DOHH2 (cell line): ENCODE data around the gene PTX4.
"Not testable (repeated sequence)": the region's sequence is repeated elsewhere in the genome, so short reads cannot be mapped to it uniquely, and the experiment has no call there.

ENCODE experiments used
- H3F3A ChIP-seq: fragments of 200-600 bp; sonication (generic), shearing (Covaris generic); 2 replicates; pipeline ENCODE4 v1.6.0; 2016; ENCODE audit warnings: antibody characterized with exemption, mild to moderate bottlenecking; ENCODE audit not compliant: control insufficient read depth, insufficient read depth
- H3K27ac ChIP-seq: fragments of 200-600 bp; sonication (generic); 2 replicates; pipeline ENCODE4 v1.5.1; 2014; ENCODE audit warnings: low read depth, mild to moderate bottlenecking, low read length, moderate library complexity
- H3K27me3 ChIP-seq: fragments of 200-600 bp; sonication (generic); 2 replicates; pipeline ENCODE4 v1.6.1; 2014; ENCODE audit warnings: mild to moderate bottlenecking, low read length, mixed read lengths; ENCODE audit not compliant: control insufficient read depth
- H3K36me3 ChIP-seq: fragments of 200-600 bp; sonication (generic); 2 replicates; pipeline ENCODE4 v1.6.1; 2014; ENCODE audit warnings: mild to moderate bottlenecking, low read length, moderate library complexity, mixed read lengths; ENCODE audit not compliant: control insufficient read depth
- H3K4me1 ChIP-seq: fragments of 200-600 bp; sonication (generic); 2 replicates; pipeline ENCODE4 v1.6.1; 2014; ENCODE audit warnings: mild to moderate bottlenecking, low read length, mixed read lengths; ENCODE audit not compliant: control insufficient read depth
- H3K4me2 ChIP-seq: fragments of 200-600 bp; sonication (generic); 2 replicates; pipeline ENCODE4 v1.6.0; 2014; ENCODE audit warnings: mild to moderate bottlenecking, low read length, moderate library complexity
- H3K4me3 ChIP-seq: fragments of 200-600 bp; sonication (generic); 2 replicates; pipeline ENCODE4 v1.5.1; 2014; ENCODE audit warnings: mild to moderate bottlenecking, low read length, mixed read lengths
- H3K79me2 ChIP-seq: fragments of 200-600 bp; sonication (generic); 2 replicates; pipeline ENCODE4 v1.6.1; 2014; ENCODE audit warnings: mild to moderate bottlenecking, low read length, mixed read lengths; ENCODE audit not compliant: control insufficient read depth
- H3K9me2 ChIP-seq: fragments of 200-600 bp; sonication (generic); replicated peaks from 2 replicates; pipeline ENCODE4 v1.6.1; 2014; ENCODE audit warnings: mild to moderate bottlenecking, low read length, mixed read lengths; ENCODE audit not compliant: control insufficient read depth
- H3K9me3 ChIP-seq: fragments of 200-600 bp; sonication (generic); 2 replicates; pipeline ENCODE4 v1.6.1; 2014; ENCODE audit warnings: antibody characterized with exemption, low read length, mixed read lengths; ENCODE audit not compliant: control insufficient read depth, insufficient read depth
- H4K20me1 ChIP-seq: fragments of 200-600 bp; sonication (generic); 2 replicates; pipeline ENCODE4 v1.6.0; 2014; ENCODE audit warnings: low read depth, mild to moderate bottlenecking, antibody characterized with exemption, low read length, moderate library complexity; ENCODE audit not compliant: control insufficient read depth, insufficient read depth
- EZH2phosphoT487 ChIP-seq: fragments of 200-600 bp; sonication (generic); IDR thresholded peaks from 2 replicates; pipeline ENCODE4 v1.6.1; 2017; ENCODE audit warnings: borderline replicate concordance, mild to moderate bottlenecking, antibody characterized with exemption, low read length, moderate library complexity, mixed read lengths
- TF ChIP-seq, protein P1 (sequence below): fragments of 200-600 bp; sonication (generic); IDR thresholded peaks from one replicate; pipeline ENCODE4 v1.5.1; 2014; ENCODE audit warnings: antibody characterized with exemption, mild to moderate bottlenecking, low read depth, low read length; ENCODE audit not compliant: poor library complexity, severe bottlenecking

The PTX4 gene

DNA sequence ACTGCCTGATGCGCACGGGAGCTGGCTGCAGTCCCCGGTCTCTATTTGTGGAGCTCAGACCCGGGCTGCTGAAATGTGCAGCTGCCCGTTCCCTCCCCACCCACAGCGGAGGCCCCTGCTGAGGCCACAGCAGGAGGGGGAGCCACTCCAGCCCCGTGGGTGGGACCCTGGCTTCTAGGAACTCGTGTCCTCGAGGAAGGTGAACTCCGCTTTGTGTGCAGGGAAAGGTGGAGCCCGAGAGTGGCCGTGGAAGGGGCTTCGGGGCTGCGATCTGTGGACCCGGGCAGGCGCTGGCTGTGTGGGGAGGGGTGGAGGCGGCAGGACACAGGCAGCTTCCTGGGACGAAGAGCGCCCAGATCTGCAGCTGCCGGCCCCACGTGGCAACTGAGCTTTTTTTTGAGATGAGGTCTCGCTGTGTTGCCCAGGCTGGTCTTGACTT lies 47.3 kb downstream of the PTX4 start:
- Histone ChIP-seq H3K9me3 (no peaks in the 10 kb centered on the region), H3K79me2 (no peaks in the 10 kb centered on the region), H3K36me3 (no peaks in the 10 kb centered on the region), H3K4me3 (no peak overlapping the region), H3K4me2 (no peak overlapping the region), H3F3A (no peaks in the 10 kb centered on the region), H3K9me2 (no peaks in the 10 kb centered on the region), H3K27ac (no peak overlapping the region), H3K4me1 (no peaks in the 10 kb centered on the region), H3K27me3 (no peaks in the 10 kb centered on the region), H4K20me1 (no peaks in the 10 kb centered on the region)
- TF ChIP-seq EZH2phosphoT487, result no peak
- TF ChIP-seq, protein P1, sequence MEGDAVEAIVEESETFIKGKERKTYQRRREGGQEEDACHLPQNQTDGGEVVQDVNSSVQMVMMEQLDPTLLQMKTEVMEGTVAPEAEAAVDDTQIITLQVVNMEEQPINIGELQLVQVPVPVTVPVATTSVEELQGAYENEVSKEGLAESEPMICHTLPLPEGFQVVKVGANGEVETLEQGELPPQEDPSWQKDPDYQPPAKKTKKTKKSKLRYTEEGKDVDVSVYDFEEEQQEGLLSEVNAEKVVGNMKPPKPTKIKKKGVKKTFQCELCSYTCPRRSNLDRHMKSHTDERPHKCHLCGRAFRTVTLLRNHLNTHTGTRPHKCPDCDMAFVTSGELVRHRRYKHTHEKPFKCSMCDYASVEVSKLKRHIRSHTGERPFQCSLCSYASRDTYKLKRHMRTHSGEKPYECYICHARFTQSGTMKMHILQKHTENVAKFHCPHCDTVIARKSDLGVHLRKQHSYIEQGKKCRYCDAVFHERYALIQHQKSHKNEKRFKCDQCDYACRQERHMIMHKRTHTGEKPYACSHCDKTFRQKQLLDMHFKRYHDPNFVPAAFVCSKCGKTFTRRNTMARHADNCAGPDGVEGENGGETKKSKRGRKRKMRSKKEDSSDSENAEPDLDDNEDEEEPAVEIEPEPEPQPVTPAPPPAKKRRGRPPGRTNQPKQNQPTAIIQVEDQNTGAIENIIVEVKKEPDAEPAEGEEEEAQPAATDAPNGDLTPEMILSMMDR, result no peak

DNA sequence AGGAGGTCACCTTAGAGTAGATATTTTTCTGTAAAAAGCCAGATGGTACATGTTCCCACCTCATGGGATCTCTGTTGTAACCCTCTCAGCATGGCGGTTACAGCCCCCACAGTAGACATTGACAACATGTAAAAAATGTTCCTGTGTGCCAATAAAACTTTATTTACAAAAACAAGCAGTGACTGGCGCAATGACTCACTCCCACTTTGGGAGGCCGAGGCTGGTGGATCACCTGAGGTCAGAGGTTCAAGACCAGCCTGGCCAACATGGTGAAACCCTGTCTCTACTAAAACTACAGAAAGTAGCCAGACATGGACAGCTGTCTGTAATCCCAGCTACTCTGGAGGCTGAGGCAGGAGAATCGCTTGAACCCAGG lies 49.1 kb downstream of the PTX4 start:
- not testable (repeated sequence) for H3K4me2 ChIP-seq, H3F3A ChIP-seq, H3K79me2 ChIP-seq, H4K20me1 ChIP-seq, H3K4me3 ChIP-seq, H3K27me3 ChIP-seq, H3K36me3 ChIP-seq, H3K9me2 ChIP-seq, H3K4me1 ChIP-seq, H3K9me3 ChIP-seq, H3K27ac ChIP-seq

DNA sequence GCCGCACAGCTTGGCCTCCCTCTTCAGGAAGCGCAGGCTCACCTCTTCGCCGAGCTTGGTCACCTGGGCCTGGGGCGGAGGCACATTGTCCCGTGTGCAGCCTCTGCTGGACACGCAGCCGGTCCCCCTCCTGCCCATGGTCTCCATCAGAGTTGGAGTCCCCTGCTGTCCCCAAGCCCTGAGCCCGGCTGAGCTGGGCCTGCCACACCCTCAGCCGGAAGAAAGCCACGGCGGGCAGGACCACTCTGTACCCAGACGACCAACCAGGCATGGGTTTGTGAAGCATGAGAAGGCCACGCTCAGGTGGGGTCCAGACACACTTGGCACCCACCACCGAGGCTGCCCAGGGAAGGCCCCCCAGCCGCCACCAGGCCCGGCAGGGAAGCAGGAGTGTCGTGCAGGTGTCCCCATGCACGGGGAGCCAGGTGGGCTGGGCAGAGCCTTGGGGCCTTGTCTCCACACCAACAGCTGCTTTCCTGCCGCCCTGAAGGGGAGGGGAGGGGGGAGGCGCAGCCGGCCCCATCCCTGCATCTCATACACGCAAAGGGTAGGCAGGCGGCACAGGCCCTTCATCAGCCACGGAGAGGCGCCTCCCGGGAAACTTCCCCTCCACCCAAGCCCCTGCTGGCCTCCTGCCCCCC lies 49.6 kb downstream of the PTX4 start:
- H3K9me3 ChIP-seq, result no peaks in the 10 kb centered on the region
- no peaks in the 10 kb centered on the region for H4K20me1 ChIP-seq
- no peaks in the 10 kb centered on the region for H3F3A ChIP-seq
- no peak overlapping the region for H3K4me3 ChIP-seq
- TF ChIP-seq EZH2phosphoT487, result no peak
- TF ChIP-seq, protein P1, result no peak
- no peaks in the 10 kb centered on the region for H3K79me2 ChIP-seq
- no peak overlapping the region for H3K4me2 ChIP-seq
- no peaks in the 10 kb centered on the region for H3K27me3 ChIP-seq
- no peak overlapping the region for H3K27ac ChIP-seq
- no peaks in the 10 kb centered on the region for H3K4me1 ChIP-seq
- no peaks in the 10 kb centered on the region for H3K9me2 ChIP-seq
- no peaks in the 10 kb centered on the region for H3K36me3 ChIP-seq

DNA sequence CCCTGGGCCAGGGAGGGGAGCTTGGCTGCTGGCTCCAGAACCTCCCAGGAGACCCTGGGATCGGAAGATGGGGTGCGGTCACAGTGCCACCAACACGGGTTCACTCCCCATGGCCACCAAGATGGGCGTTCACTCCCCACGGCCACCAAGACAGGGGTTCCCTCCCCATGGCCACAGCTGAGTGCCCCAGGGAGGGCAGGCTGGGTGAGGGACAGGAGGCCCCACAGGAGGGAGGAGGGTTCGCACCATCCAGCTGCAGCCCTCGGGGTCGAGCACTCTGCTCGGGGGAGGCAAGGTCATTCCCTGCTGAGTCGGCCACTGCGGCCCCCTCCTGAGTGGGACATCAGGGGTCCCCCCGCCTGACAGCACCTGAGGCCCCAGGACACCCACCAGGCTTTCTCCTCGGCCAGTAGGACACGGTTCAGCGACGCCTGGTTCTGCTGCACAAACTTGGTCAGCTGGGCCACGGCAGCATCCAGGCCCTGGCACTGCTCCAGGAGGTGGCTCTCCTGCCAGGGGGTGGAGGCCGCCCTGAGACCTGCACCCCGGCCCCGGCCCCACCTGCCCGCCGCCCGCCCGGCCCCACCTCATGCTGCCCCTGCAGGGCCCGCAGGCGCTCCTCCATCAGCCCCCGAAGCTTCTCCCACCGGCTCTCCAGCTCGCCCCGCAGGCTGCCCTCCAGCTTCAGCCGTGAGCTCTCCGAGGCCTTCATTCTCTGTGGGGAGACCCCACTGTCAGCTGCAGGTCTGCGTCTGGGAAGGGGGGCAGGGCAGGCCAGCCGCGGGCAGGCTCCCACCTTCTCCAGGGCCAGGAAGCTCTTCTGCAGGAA lies 50.3 kb downstream of the PTX4 start:
- Histone ChIP-seq H3K4me3 (no peak overlapping the region), H3K9me2 (no peaks in the 10 kb centered on the region), H3K27ac (no peak overlapping the region), H3F3A (no peaks in the 10 kb centered on the region), H4K20me1 (no peaks in the 10 kb centered on the region), H3K79me2 (no peaks in the 10 kb centered on the region), H3K27me3 (no peaks in the 10 kb centered on the region), H3K9me3 (no peaks in the 10 kb centered on the region), H3K4me2 (no peak overlapping the region), H3K4me1 (no peaks in the 10 kb centered on the region), H3K36me3 (no peaks in the 10 kb centered on the region)
- TF ChIP-seq EZH2phosphoT487, result no peak
- TF ChIP-seq, protein P1, result no peak
